Measurements from ENCODE around the gene NOPCHAP1. TPM values are rescaled to one million over a fixed set of nuclear protein-coding genes. Genes with fewer than 3 reads are reported as not detected.
"Not testable (repeated sequence)": the region's sequence is repeated elsewhere in the genome, so short reads cannot be mapped to it uniquely, and the experiment has no call there.

Gene NOPCHAP1
- 5.9 TPM for total RNA-seq

- DNase-seq (ENCODE audit: low spot score) = peak; percentile 91
- peak; percentile 99 for ATAC-seq
Measured at GRCh38 chr12:104986022-104986941, at the start of gene NOPCHAP1. TSS of gene NOPCHAP1 (plus strand) at chr12:104986316. CDS start at chr12:104986353, 37 bp downstream.

- DNase-seq (ENCODE audit: low spot score) (no peak), ATAC-seq (no peak)
Measured at GRCh38 chr12:104938371-104938770, 47.7 kb upstream of the NOPCHAP1 start.

- no peak for DNase-seq (ENCODE audit: low spot score)
- peak; percentile 37 for ATAC-seq
Measured at GRCh38 chr12:104939089-104939488, 47.0 kb upstream of the NOPCHAP1 start.

GRCh38 chr12:104941454-104941853, 44.7 kb upstream of the NOPCHAP1 start:
- peak; percentile 55 for ATAC-seq
- DNase-seq (ENCODE audit: low spot score) = no peak

- DNase-seq (ENCODE audit: low spot score) = no peak
- no peak for ATAC-seq
Measured at GRCh38 chr12:104942075-104942474, 44.0 kb upstream of the NOPCHAP1 start.

GRCh38 chr12:104943401-104943800, 42.7 kb upstream of the NOPCHAP1 start:
- not testable (repeated sequence) for ATAC-seq; DNase-seq (ENCODE audit: low spot score)

GRCh38 chr12:104944252-104944651, 41.9 kb upstream of the NOPCHAP1 start:
- ATAC-seq = peak; percentile 86

GRCh38 chr12:104948716-104949115, 37.4 kb upstream of the NOPCHAP1 start:
- not testable (repeated sequence) for DNase-seq (ENCODE audit: low spot score); ATAC-seq

More at GRCh38 chr12:104944252-104944651, 41.9 kb upstream of the NOPCHAP1 start:
- peak; percentile 83 for DNase-seq (ENCODE audit: low spot score)

- DNase-seq (ENCODE audit: low spot score) (no peak), ATAC-seq (peak; percentile 59)
Measured at GRCh38 chr12:104951759-104952509, 34.2 kb upstream of the NOPCHAP1 start.

- DNase-seq (ENCODE audit: low spot score) = no peak
- ATAC-seq = peak; percentile 4
Measured at GRCh38 chr12:104952816-104953215, 33.3 kb upstream of the NOPCHAP1 start.

- no peak for DNase-seq (ENCODE audit: low spot score)
- peak; percentile 9 for ATAC-seq
Measured at GRCh38 chr12:104953323-104953722, 32.8 kb upstream of the NOPCHAP1 start.

- DNase-seq (ENCODE audit: low spot score) (no peak), ATAC-seq (no peak)
Measured at GRCh38 chr12:104955703-104956102, 30.4 kb upstream of the NOPCHAP1 start.

- no peak for DNase-seq (ENCODE audit: low spot score)
- ATAC-seq = no peak
Measured at GRCh38 chr12:104956870-104957718, 29.0 kb upstream of the NOPCHAP1 start.

GRCh38 chr12:104957719-104958000, 28.5 kb upstream of the NOPCHAP1 start:
- no peak for DNase-seq (ENCODE audit: low spot score)
- peak; percentile 39 for ATAC-seq

- ATAC-seq (peak; percentile 85), DNase-seq (ENCODE audit: low spot score) (peak; percentile 93)
Measured at GRCh38 chr12:104958001-104958804, 27.9 kb upstream of the NOPCHAP1 start, which contains the start of gene SLC41A2. TSS of gene SLC41A2 (minus strand) at chr12:104958290. CDS start at chr12:104928527, 29,763 bp downstream.

GRCh38 chr12:104958805-104959334, 27.2 kb upstream of the NOPCHAP1 start:
- DNase-seq (ENCODE audit: low spot score) (peak; percentile 53), ATAC-seq (peak; percentile 15)

- DNase-seq (ENCODE audit: low spot score) (no peak), ATAC-seq (peak; percentile 19)
Measured at GRCh38 chr12:104959335-104959841, 26.7 kb upstream of the NOPCHAP1 start.

GRCh38 chr12:104960464-104960863, 25.7 kb upstream of the NOPCHAP1 start:
- DNase-seq (ENCODE audit: low spot score) = no peak
- no peak for ATAC-seq

- ATAC-seq (no peak), DNase-seq (ENCODE audit: low spot score) (no peak)
Measured at GRCh38 chr12:104963757-104964156, 22.4 kb upstream of the NOPCHAP1 start.
